Neural cell (in vitro differentiated cells): Measurements from ENCODE around the gene C1QB. TPM values are rescaled to one million over a fixed set of nuclear protein-coding genes. Genes with fewer than 3 reads are reported as not detected.
A peak's percentile ranks its signal among the peaks of the same experiment; 100 is the strongest.

Experiments used
- H2AFZ ChIP-seq: fragments of 200-600, 300-800 bp; sonication (generic), shearing (Covaris generic); 2 replicates; pipeline ENCODE4 v1.6.0; 2014; ENCODE audit warnings: low read depth, mild to moderate bottlenecking, antibody characterized with exemption, low read length, moderate library complexity
- H3F3A ChIP-seq: fragments of 200-600 bp; shearing (Covaris generic); 2 replicates; pipeline ENCODE4 v1.6.1; 2016; ENCODE audit warnings: mild to moderate bottlenecking, moderate library complexity, mixed read lengths, antibody characterized with exemption, low read length; ENCODE audit not compliant: insufficient read depth, poor library complexity, severe bottlenecking
- H3K27ac ChIP-seq: fragments of 200-600, 300-800 bp; sonication (generic), shearing (Covaris generic); 2 replicates; pipeline ENCODE4 v1.5.1; 2014; ENCODE audit warnings: mild to moderate bottlenecking, low read length, moderate library complexity
- H3K27me3 ChIP-seq: fragments of 300-800, 200-600 bp; sonication (generic), shearing (Covaris generic); 2 replicates; pipeline ENCODE4 v1.6.0; 2014; ENCODE audit warnings: mild to moderate bottlenecking, low read depth, low read length, moderate library complexity; ENCODE audit not compliant: insufficient read depth
- H3K36me3 ChIP-seq: fragments of 300-800, 200-600 bp; sonication (generic), shearing (Covaris generic); 2 replicates; pipeline ENCODE4 v1.5.1; 2014; ENCODE audit warnings: mild to moderate bottlenecking, antibody characterized with exemption, low read length, moderate library complexity; ENCODE audit not compliant: insufficient read depth
- H3K4me2 ChIP-seq: fragments of 300-800, 200-600 bp; sonication (generic), shearing (Covaris generic); 2 replicates; pipeline ENCODE4 v1.6.0; 2014; ENCODE audit warnings: mild to moderate bottlenecking, low read length
- H3K4me3 ChIP-seq: fragments of 300-800, 200-600 bp; sonication (generic), shearing (Covaris generic); 2 replicates; pipeline ENCODE4 v1.5.1; 2014; ENCODE audit warnings: mild to moderate bottlenecking, low read length, moderate library complexity
- H3K79me2 ChIP-seq: fragments of 200-600 bp; shearing (Covaris generic); replicated peaks from 2 replicates; pipeline ENCODE4 v1.6.0; 2014; ENCODE audit warnings: mild to moderate bottlenecking, low read length, moderate library complexity; ENCODE audit not compliant: insufficient read depth
- H3K9ac ChIP-seq: fragments of 300-800, 200-600 bp; sonication (generic), shearing (Covaris generic); 2 replicates; pipeline ENCODE4 v1.6.1; 2016; ENCODE audit warnings: mild to moderate bottlenecking, low read length, mixed read lengths
- H3K9me2 ChIP-seq: fragments of 200-600 bp; shearing (Covaris generic); 2 replicates; pipeline ENCODE4 v1.6.1; 2016; ENCODE audit warnings: mild to moderate bottlenecking, low read length, mixed read lengths; ENCODE audit not compliant: insufficient read depth
- H3K9me3 ChIP-seq: fragments of 200-600, 300-800 bp; sonication (generic), shearing (Covaris generic); 2 replicates; pipeline ENCODE4 v1.6.1; 2016; ENCODE audit warnings: mild to moderate bottlenecking, mixed run types, low read length, moderate library complexity, mixed read lengths
- H4K20me1 ChIP-seq: fragments of 200-600 bp; shearing (Covaris generic); 2 replicates; pipeline ENCODE4 v1.6.1; 2016; ENCODE audit warnings: mild to moderate bottlenecking, mixed run types; ENCODE audit not compliant: insufficient read depth
- EP300 ChIP-seq: fragments of 450-650 bp; conservative IDR thresholded peaks from 2 replicates; pipeline ENCODE4 v1.6.1; 2014; ENCODE audit warnings: antibody characterized with exemption, mild to moderate bottlenecking, moderate library complexity; ENCODE audit not compliant: poor library complexity, severe bottlenecking
- EZH2 ChIP-seq: fragments of 200-600, 300-800 bp; shearing (Covaris generic), sonication (generic); IDR thresholded peaks from 2 replicates; pipeline ENCODE4 v1.6.1; 2014; ENCODE audit warnings: antibody characterized with exemption, low read length, borderline replicate concordance, mild to moderate bottlenecking; ENCODE audit not compliant: insufficient read depth, poor library complexity, severe bottlenecking
- MXI1 ChIP-seq: fragments of 450-650 bp; conservative IDR thresholded peaks from 2 replicates; pipeline ENCODE4 v1.6.1; 2014; ENCODE audit warnings: antibody characterized with exemption, mild to moderate bottlenecking; ENCODE audit not compliant: poor library complexity, severe bottlenecking
- POLR2AphosphoS5 ChIP-seq: IDR thresholded peaks from 2 replicates; pipeline ENCODE4 v1.6.1; 2012
- RAD21 ChIP-seq: fragments of 450-650 bp; conservative IDR thresholded peaks from 2 replicates; pipeline ENCODE4 v1.6.1; 2014; ENCODE audit warnings: antibody characterized with exemption, mild to moderate bottlenecking, moderate library complexity
- SMC3 ChIP-seq: fragments of 450-650 bp; conservative IDR thresholded peaks from 2 replicates; pipeline ENCODE4 v1.6.1; 2014; ENCODE audit warnings: antibody characterized with exemption, mild to moderate bottlenecking, moderate library complexity; ENCODE audit not compliant: poor library complexity
- TAF1 ChIP-seq: IDR thresholded peaks from 2 replicates; pipeline ENCODE4 v1.6.1; 2012; ENCODE audit warnings: low read depth
- polyA plus RNA-seq: library from polyadenylated mRNA; depleted of rRNA; stranded (reverse); fragments of >200 nt; gene quantifications from 2 replicates; pipeline ENCODE4 v1.2.3, GENCODE V29; 2014
- TF ChIP-seq, protein P1 (sequence below): fragments of 450-650 bp; IDR thresholded peaks from 2 replicates; pipeline ENCODE4 v1.5.1; 2014; ENCODE audit warnings: antibody characterized with exemption, mild to moderate bottlenecking, moderate library complexity; ENCODE audit not compliant: poor library complexity, severe bottlenecking
- TF ChIP-seq, protein P2 (sequence below): IDR thresholded peaks from 2 replicates; pipeline ENCODE4 v1.6.1; 2012; ENCODE audit warnings: borderline replicate concordance

C1QB gene
- polyA plus RNA-seq, 1 donor from 2014 or later, result not detected

- no peak overlapping the region for H3K4me2 ChIP-seq
- H4K20me1 ChIP-seq, result no peaks in the 10 kb centered on the region
- H3K79me2 ChIP-seq, result no peaks in the 10 kb centered on the region
- no peaks in the 10 kb centered on the region for H3K36me3 ChIP-seq
- no peak for TF ChIP-seq SMC3
- TF ChIP-seq TAF1, result no peak
- TF ChIP-seq RAD21, result no peak
- no peak overlapping the region for H3K9ac ChIP-seq
- no peak overlapping the region for H3K4me3 ChIP-seq
- H3K27ac ChIP-seq, result no peak overlapping the region
- no peaks in the 10 kb centered on the region for H3K9me2 ChIP-seq
- H3K9me3 ChIP-seq, result no peaks in the 10 kb centered on the region
- no peaks in the 10 kb centered on the region for H3K27me3 ChIP-seq
- H3F3A ChIP-seq, result no peaks in the 10 kb centered on the region
- H2AFZ ChIP-seq, result no peak overlapping the region
Measured at GRCh38 chr1:22641247-22641646, 11.8 kb upstream of the C1QB start.

GRCh38 chr1:22641906-22642636 is 11.0 kb upstream of the C1QB start:
- H3F3A ChIP-seq, result no peaks in the 10 kb centered on the region
- H3K4me3 ChIP-seq, result peak overlapping the region; percentile 42
- H3K9ac ChIP-seq, result peak overlapping the region; percentile 24
- no peaks in the 10 kb centered on the region for H3K9me3 ChIP-seq
- no peak overlapping the region for H3K27ac ChIP-seq
- H3K9me2 ChIP-seq, result no peaks in the 10 kb centered on the region
- H4K20me1 ChIP-seq, result no peaks in the 10 kb centered on the region
- H2AFZ ChIP-seq, result no peak overlapping the region
- H3K27me3 ChIP-seq, result no peaks in the 10 kb centered on the region
- H3K4me2 ChIP-seq, result no peak overlapping the region
- TF ChIP-seq MXI1, result no peak
- no peak for TF ChIP-seq EZH2
- TF ChIP-seq, protein P1, sequence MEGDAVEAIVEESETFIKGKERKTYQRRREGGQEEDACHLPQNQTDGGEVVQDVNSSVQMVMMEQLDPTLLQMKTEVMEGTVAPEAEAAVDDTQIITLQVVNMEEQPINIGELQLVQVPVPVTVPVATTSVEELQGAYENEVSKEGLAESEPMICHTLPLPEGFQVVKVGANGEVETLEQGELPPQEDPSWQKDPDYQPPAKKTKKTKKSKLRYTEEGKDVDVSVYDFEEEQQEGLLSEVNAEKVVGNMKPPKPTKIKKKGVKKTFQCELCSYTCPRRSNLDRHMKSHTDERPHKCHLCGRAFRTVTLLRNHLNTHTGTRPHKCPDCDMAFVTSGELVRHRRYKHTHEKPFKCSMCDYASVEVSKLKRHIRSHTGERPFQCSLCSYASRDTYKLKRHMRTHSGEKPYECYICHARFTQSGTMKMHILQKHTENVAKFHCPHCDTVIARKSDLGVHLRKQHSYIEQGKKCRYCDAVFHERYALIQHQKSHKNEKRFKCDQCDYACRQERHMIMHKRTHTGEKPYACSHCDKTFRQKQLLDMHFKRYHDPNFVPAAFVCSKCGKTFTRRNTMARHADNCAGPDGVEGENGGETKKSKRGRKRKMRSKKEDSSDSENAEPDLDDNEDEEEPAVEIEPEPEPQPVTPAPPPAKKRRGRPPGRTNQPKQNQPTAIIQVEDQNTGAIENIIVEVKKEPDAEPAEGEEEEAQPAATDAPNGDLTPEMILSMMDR, result peak; percentile 97
- peak; percentile 100 for TF ChIP-seq SMC3
- TF ChIP-seq RAD21, result peak; percentile 99
- TF ChIP-seq, protein P2, sequence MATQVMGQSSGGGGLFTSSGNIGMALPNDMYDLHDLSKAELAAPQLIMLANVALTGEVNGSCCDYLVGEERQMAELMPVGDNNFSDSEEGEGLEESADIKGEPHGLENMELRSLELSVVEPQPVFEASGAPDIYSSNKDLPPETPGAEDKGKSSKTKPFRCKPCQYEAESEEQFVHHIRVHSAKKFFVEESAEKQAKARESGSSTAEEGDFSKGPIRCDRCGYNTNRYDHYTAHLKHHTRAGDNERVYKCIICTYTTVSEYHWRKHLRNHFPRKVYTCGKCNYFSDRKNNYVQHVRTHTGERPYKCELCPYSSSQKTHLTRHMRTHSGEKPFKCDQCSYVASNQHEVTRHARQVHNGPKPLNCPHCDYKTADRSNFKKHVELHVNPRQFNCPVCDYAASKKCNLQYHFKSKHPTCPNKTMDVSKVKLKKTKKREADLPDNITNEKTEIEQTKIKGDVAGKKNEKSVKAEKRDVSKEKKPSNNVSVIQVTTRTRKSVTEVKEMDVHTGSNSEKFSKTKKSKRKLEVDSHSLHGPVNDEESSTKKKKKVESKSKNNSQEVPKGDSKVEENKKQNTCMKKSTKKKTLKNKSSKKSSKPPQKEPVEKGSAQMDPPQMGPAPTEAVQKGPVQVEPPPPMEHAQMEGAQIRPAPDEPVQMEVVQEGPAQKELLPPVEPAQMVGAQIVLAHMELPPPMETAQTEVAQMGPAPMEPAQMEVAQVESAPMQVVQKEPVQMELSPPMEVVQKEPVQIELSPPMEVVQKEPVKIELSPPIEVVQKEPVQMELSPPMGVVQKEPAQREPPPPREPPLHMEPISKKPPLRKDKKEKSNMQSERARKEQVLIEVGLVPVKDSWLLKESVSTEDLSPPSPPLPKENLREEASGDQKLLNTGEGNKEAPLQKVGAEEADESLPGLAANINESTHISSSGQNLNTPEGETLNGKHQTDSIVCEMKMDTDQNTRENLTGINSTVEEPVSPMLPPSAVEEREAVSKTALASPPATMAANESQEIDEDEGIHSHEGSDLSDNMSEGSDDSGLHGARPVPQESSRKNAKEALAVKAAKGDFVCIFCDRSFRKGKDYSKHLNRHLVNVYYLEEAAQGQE, result no peak
- no peaks in the 10 kb centered on the region for H3K79me2 ChIP-seq
- H3K36me3 ChIP-seq, result no peaks in the 10 kb centered on the region

DNA sequence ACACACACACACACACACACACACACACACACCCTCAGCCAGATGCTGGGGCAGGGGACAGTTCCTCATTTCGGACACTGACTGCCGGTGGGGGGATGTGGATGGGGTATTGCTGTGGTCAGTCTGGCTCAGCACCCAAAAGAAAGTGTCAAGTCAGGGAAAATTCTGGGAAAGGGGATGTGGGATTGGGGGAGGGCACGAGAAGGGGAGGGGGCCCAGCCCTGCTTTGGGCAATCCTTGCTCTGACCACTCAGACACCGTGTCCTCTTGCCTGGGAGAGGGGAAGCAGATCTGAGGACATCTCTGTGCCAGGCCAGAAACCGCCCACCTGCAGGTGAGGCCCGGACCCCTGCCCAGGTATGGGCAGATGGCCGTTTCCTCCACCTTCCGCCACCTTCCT is 9.7 kb upstream of the C1QB start, which contains the start of gene C1QC:
Gene C1QC (plus strand): TSS at position 253 of the 400 bp plus-strand sequence. CDS start 391 bp downstream, outside the sequence.
- H3K4me3 ChIP-seq, result no peak within 1 kb of the TSS
- no peaks in the 10 kb centered on the region for H3K79me2 ChIP-seq
- TF ChIP-seq POLR2AphosphoS5, result no peak
- no peak for TF ChIP-seq RAD21
- TF ChIP-seq MXI1, result no peak
- TF ChIP-seq SMC3, result no peak
- TF ChIP-seq, protein P2, result no peak
- no peak for TF ChIP-seq EP300
- TF ChIP-seq TAF1, result no peak
- TF ChIP-seq, protein P1, result no peak
- no peak for TF ChIP-seq EZH2
- H3K4me2 ChIP-seq, result no peak within 1 kb of the TSS
- no peaks in the 10 kb centered on the region for H3K9me3 ChIP-seq
- H2AFZ ChIP-seq, result no peak within 1 kb of the TSS
- H4K20me1 ChIP-seq, result no peaks in the 10 kb centered on the region
- H3F3A ChIP-seq, result no peaks in the 10 kb centered on the region
- no peaks in the 10 kb centered on the region for H3K9me2 ChIP-seq
- no peak within 1 kb of the TSS for H3K27ac ChIP-seq
- no peaks in the 10 kb centered on the region for H3K27me3 ChIP-seq
- H3K36me3 ChIP-seq, result no peaks in the 10 kb centered on the region
- H3K9ac ChIP-seq, result no peak within 1 kb of the TSS
